ENCODE results near the gene FHL3.

FHL3 gene

DNA sequence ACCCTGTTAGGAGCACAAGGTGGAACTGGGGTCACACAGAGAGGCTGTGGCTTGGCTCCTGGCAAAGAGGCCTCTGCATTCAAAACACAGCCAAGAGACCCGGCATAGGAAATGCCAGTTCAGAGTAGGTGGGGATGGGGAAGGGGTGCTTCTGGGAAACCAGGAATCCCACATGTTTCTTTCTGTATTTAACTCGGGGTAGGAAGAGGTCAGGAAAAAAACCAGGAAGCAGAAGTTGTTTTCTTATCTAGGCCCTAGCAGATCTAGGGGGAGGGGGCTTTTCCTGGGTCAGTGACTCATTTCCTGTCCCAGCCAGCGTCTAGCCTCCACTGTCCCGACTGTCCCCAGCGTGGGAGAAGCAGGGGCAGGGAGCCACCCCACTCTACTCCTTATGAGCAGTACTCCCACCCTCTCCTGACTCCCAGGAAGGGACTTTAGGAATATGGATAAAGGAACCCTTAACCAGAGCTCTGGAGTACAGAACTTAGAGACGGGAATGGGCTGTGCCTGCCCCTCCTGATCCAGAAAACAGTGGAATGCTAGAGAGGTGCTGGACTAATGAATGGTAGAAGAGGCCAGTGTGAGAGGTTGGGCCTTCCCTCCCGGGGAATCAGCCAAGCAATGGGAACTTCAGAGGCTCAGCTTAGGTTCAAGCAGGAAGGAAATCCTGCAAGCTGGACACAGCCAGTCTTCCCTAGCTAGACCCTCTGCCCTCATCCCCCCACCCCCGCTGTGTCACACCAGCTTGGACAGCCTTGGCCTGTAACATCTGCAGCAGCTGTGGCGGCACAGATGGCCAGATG lies 5.7 kb downstream of the FHL3 start:
- H2AFZ ChIP-seq (ENCODE audit: low read depth, low read length, severe bottlenecking), result no peak overlapping the region
- H3K9me3 ChIP-seq (ENCODE audit: insufficient read depth, low read length), result no peaks in the 10 kb centered on the region
- H3K27me3 ChIP-seq (ENCODE audit: low read length), result no peaks in the 10 kb centered on the region
- H3K4me2 ChIP-seq (ENCODE audit: low read depth, low read length, poor library complexity, severe bottlenecking), result no peak overlapping the region
- no peaks in the 10 kb centered on the region for H3K79me2 ChIP-seq (ENCODE audit: insufficient read depth, low read length)
- TF ChIP-seq EZH2phosphoT487 (conservative IDR thresholded peaks at IDR 0.05; ENCODE audit: low read length), result no peak
- H3K4me3 ChIP-seq (ENCODE audit: insufficient read depth, low read length, poor library complexity, severe bottlenecking), result no peak overlapping the region
- no peak overlapping the region for H3K27ac ChIP-seq (ENCODE audit: low read depth, low read length)
- H3K9ac ChIP-seq (ENCODE audit: low read length), result no peak overlapping the region
- no peaks in the 10 kb centered on the region for H3F3A ChIP-seq (ENCODE audit: insufficient read depth)
- no peaks in the 10 kb centered on the region for H3K9me2 ChIP-seq (replicated peaks; ENCODE audit: insufficient read depth, low read length)
- H3K36me3 ChIP-seq (ENCODE audit: low read length), result no peaks in the 10 kb centered on the region
- H4K20me1 ChIP-seq (ENCODE audit: low read depth, low read length), result no peaks in the 10 kb centered on the region

DNA sequence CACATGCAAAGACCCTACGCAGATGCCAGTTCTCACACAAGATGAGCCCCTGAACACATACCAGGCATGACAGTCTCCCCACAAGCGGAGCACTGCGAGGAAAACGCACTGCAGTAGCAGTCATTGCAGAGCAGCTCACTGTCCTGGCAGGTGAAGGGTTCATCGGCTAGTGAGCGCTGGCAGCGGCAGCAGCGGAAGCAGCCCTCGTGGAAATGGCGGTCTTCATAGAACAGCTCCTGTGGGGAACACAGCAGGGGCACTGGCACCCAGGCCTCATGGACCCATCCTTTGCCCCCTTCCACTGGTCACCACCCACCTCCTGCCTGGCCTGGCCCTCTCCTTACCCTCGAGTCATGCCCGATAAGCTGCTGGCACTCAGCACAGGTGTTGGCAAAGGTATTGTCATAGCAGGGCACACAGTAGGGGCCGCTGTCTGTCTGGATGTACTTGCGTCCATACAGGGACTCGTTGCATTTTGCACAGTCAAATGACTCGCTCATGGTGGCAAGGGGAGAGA lies 6.3 kb downstream of the FHL3 start:
- H3K27ac ChIP-seq (ENCODE audit: low read depth, low read length), result no peak overlapping the region
- H3K4me2 ChIP-seq (ENCODE audit: low read depth, low read length, poor library complexity, severe bottlenecking), result no peak overlapping the region
- no peaks in the 10 kb centered on the region for H3K27me3 ChIP-seq (ENCODE audit: low read length)
- no peak overlapping the region for H3K4me3 ChIP-seq (ENCODE audit: insufficient read depth, low read length, poor library complexity, severe bottlenecking)
- H4K20me1 ChIP-seq (ENCODE audit: low read depth, low read length), result no peaks in the 10 kb centered on the region
- H3K9ac ChIP-seq (ENCODE audit: low read length), result no peak overlapping the region
- H2AFZ ChIP-seq (ENCODE audit: low read depth, low read length, severe bottlenecking), result no peak overlapping the region
- H3K36me3 ChIP-seq (ENCODE audit: low read length), result no peaks in the 10 kb centered on the region
- no peak for TF ChIP-seq EZH2phosphoT487 (conservative IDR thresholded peaks at IDR 0.05; ENCODE audit: low read length)
- TF ChIP-seq, protein P1, sequence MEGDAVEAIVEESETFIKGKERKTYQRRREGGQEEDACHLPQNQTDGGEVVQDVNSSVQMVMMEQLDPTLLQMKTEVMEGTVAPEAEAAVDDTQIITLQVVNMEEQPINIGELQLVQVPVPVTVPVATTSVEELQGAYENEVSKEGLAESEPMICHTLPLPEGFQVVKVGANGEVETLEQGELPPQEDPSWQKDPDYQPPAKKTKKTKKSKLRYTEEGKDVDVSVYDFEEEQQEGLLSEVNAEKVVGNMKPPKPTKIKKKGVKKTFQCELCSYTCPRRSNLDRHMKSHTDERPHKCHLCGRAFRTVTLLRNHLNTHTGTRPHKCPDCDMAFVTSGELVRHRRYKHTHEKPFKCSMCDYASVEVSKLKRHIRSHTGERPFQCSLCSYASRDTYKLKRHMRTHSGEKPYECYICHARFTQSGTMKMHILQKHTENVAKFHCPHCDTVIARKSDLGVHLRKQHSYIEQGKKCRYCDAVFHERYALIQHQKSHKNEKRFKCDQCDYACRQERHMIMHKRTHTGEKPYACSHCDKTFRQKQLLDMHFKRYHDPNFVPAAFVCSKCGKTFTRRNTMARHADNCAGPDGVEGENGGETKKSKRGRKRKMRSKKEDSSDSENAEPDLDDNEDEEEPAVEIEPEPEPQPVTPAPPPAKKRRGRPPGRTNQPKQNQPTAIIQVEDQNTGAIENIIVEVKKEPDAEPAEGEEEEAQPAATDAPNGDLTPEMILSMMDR (IDR thresholded peaks at IDR 0.05; ENCODE audit: insufficient read depth, low read length, poor library complexity, severe bottlenecking), result no peak
- no peaks in the 10 kb centered on the region for H3F3A ChIP-seq (ENCODE audit: insufficient read depth)
- no peaks in the 10 kb centered on the region for H3K9me3 ChIP-seq (ENCODE audit: insufficient read depth, low read length)
- no peaks in the 10 kb centered on the region for H3K9me2 ChIP-seq (replicated peaks; ENCODE audit: insufficient read depth, low read length)
- H3K79me2 ChIP-seq (ENCODE audit: insufficient read depth, low read length), result no peaks in the 10 kb centered on the region

DNA sequence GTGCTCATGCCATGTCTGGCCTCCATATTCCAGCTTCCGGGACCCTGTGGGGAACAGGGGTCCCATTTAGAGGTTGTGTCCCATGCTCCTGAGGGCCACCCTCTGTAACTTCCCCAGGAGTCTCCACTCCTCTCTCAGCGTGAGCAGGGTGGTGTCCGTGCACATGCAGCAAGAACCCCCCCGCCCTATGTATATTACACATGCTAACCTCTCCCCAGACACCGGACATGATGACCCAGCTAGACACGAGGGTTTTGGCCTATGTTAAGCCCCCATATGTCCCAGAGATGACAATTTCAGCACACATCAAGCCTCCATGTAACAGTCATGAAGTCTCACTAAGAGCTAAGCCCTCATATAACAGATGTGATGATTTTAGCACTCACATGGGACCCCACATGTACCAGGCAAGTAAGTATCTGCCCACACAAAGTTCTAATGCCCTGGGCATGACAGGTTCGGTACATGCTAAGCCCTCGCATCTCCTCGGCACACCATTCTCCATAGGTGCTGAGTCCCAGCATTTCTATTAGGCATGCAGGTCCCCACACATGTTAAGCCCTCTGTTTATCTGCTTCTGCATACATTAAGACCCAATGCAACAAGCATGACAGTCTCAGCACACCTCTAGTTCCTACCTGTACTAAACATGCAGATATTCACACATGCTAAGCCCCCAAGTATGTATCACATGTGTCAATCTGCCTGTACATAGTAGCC lies 7.1 kb downstream of the FHL3 start:
- H3K36me3 ChIP-seq (ENCODE audit: low read length), result no peaks in the 10 kb centered on the region
- TF ChIP-seq, protein P1 (IDR thresholded peaks at IDR 0.05; ENCODE audit: insufficient read depth, low read length, poor library complexity, severe bottlenecking), result no peak
- TF ChIP-seq EZH2phosphoT487 (conservative IDR thresholded peaks at IDR 0.05; ENCODE audit: low read length), result no peak
- no peak overlapping the region for H3K9ac ChIP-seq (ENCODE audit: low read length)
- no peak overlapping the region for H3K27ac ChIP-seq (ENCODE audit: low read depth, low read length)
- H3K9me3 ChIP-seq (ENCODE audit: insufficient read depth, low read length), result no peaks in the 10 kb centered on the region
- no peaks in the 10 kb centered on the region for H3F3A ChIP-seq (ENCODE audit: insufficient read depth)
- no peaks in the 10 kb centered on the region for H3K9me2 ChIP-seq (replicated peaks; ENCODE audit: insufficient read depth, low read length)
- H3K27me3 ChIP-seq (ENCODE audit: low read length), result no peaks in the 10 kb centered on the region
- H4K20me1 ChIP-seq (ENCODE audit: low read depth, low read length), result no peaks in the 10 kb centered on the region
- no peak overlapping the region for H2AFZ ChIP-seq (ENCODE audit: low read depth, low read length, severe bottlenecking)
- H3K4me2 ChIP-seq (ENCODE audit: low read depth, low read length, poor library complexity, severe bottlenecking), result no peak overlapping the region
- H3K4me3 ChIP-seq (ENCODE audit: insufficient read depth, low read length, poor library complexity, severe bottlenecking), result no peak overlapping the region
- no peaks in the 10 kb centered on the region for H3K79me2 ChIP-seq (ENCODE audit: insufficient read depth, low read length)
